ENCODE measurements around the gene KIAA1549. TPM values are rescaled to one million over a fixed set of nuclear protein-coding genes. Genes with fewer than 3 reads are reported as not detected.
"Not testable (repeated sequence)": the region's sequence is repeated elsewhere in the genome, so short reads cannot be mapped to it uniquely, and the experiment has no call there.

Gene KIAA1549
- total RNA-seq = 1 to 10 TPM in 2 of 4 donors, under 1 TPM in 2; 0.27 to 2.8 (median 0.78) TPM

DNA sequence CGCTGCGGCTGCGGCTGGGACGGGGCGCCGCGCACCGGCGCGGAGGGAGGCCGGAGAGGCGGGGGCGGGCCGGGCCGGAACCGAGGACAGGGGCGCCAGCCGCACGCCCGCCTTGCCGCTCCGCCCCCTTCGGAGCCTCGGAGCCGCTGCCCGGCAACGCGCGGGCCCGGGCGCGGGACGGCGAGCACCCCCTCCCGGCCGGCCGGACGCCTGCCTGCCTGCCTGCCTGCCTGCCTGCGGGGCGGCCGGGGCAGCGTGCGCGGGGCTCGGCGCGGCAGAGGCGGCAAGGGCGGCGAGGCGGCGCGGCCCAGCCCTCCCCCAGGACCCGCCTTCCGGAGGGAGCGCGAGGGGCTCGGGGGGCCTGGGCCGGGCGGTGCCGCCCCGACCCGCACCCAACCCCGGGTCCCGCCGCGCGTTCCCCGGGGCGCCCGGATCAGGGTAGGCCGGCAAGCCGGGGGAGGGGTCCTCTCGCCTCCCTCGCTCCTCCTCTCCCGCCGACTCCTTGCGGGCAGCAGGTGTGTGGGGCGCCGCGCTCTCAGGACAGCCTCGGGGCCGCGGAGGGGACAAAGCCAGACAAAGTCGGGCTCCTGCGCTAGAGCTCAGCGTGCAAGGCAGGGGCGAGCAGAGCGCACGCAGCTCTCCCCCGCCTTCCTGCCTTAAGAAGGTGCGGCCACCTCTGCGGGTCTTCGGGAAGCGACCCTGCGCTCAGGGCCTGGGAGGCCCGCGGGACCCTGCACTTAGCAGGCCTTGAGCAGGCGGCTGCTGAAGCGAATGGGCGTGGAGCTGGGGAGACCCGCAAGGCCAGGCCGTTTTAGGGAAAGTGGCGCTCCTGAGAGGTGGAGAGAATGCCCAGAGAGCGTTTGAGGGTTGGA is at the start of gene KIAA1549:
TSS of gene KIAA1549 (minus strand) at position 58 of the 872 bp plus-strand sequence. CDS start 120 bp downstream, outside the sequence.
- DNase-seq (ENCODE audit: low spot score in 2 of 2) = peak in 1 of 2 donors; percentile 86
- 2% methylated on average over 16 to 24 of the region's 105 CpGs for WGBS, 2 donors
- H3K4me3 ChIP-seq (ENCODE audit: low read depth, poor library complexity, severe bottlenecking) = peak within 1 kb of the TSS; percentile 58
- intact Hi-C loops (cut with DNase I; ENCODE audit: low total_unique reads) = loop anchor here (1.0 kb wide), 1 partner anchor 25 kb away; no protein-coding TSS in a partner anchor
- TF ChIP-seq, protein P1, sequence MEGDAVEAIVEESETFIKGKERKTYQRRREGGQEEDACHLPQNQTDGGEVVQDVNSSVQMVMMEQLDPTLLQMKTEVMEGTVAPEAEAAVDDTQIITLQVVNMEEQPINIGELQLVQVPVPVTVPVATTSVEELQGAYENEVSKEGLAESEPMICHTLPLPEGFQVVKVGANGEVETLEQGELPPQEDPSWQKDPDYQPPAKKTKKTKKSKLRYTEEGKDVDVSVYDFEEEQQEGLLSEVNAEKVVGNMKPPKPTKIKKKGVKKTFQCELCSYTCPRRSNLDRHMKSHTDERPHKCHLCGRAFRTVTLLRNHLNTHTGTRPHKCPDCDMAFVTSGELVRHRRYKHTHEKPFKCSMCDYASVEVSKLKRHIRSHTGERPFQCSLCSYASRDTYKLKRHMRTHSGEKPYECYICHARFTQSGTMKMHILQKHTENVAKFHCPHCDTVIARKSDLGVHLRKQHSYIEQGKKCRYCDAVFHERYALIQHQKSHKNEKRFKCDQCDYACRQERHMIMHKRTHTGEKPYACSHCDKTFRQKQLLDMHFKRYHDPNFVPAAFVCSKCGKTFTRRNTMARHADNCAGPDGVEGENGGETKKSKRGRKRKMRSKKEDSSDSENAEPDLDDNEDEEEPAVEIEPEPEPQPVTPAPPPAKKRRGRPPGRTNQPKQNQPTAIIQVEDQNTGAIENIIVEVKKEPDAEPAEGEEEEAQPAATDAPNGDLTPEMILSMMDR (IDR thresholded peaks at IDR 0.05) = no peak
- TF ChIP-seq POLR2A (IDR thresholded peaks at IDR 0.05) = no peak

DNA sequence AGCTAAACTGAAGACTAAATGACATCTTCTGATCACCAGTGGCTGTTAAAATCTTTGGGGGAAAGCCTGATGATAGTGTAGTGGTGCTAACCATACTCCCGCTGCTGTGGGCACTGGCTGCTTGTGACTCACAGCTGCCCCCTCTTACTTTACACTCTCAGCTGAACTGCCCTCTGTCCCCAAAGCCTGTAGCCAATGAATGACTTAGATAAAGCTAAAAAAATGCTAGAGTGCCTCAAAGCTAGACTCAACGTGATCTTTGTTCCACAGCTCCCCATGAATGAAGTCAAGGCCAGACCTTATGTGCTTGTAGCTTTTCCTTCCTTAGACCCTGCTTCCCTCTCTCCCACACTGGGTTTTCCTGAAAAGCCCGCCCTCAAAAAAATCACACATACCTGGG is 48.2 kb upstream of the KIAA1549 start:
- 92 to 95% methylated on average over 3 of the region's 3 CpGs for WGBS, 2 donors

DNA sequence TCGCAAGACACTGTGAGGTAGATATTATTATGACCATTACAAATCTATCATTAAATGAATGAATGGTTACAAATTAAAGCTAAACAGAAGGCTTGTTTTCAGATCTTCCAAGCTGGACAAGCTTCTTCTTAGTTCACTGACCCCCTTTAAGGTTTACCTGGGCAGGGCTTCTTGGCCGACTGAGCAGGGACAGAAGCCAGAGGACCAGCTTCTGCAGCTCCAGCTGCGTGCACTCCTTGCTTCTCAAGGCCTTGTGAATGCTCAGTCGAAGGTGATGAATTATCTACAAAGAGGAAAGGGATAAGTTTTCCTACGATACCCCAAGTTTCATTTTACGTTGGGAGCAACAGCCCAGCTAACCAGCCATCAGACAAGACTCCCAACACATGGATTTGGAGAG is 45.4 kb upstream of the KIAA1549 start:
- intact Hi-C loops (cut with DNase I; ENCODE audit: low total_unique reads) = no loop called here
- no peak overlapping the region for H3K4me3 ChIP-seq (ENCODE audit: low read depth, poor library complexity, severe bottlenecking)
- TF ChIP-seq, protein P1 (IDR thresholded peaks at IDR 0.05) = no peak
- no peak for TF ChIP-seq POLR2A (IDR thresholded peaks at IDR 0.05)
- WGBS, 2 donors = 90 to 93% methylated on average over 6 of the region's 6 CpGs
- no peak for DNase-seq (ENCODE audit: low spot score in 2 of 2)

More for the DNA sequence above, 48.2 kb upstream of the KIAA1549 start:
- DNase-seq (ENCODE audit: low spot score in 2 of 2) = no peak
- no peak for TF ChIP-seq POLR2A (IDR thresholded peaks at IDR 0.05)
- TF ChIP-seq, protein P1 (IDR thresholded peaks at IDR 0.05) = no peak
- H3K4me3 ChIP-seq (ENCODE audit: low read depth, poor library complexity, severe bottlenecking) = no peak overlapping the region
- intact Hi-C loops (cut with DNase I; ENCODE audit: low total_unique reads) = no loop called here

DNA sequence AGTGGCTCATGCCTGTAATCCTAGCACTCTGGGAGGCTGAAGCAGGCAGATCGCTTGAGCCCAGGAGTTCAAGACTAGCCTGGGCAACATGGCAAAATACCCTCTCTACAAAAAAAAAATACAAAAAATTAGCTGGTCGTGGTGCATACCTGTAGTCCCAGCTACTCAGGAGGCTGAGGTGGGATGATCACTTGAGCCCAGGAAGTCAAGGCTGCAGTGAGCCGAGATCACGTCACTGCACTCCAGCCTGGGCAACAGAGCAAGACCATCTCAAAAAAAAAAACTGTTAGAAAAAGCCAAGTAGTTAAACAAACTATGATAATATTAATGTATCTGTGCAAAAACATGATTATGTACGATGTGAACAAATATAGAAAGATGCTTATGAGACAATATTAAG is 44.7 kb upstream of the KIAA1549 start:
- intact Hi-C loops (cut with DNase I; ENCODE audit: low total_unique reads); DNase-seq (ENCODE audit: low spot score in 2 of 2); H3K4me3 ChIP-seq (ENCODE audit: low read depth, poor library complexity, severe bottlenecking): not testable (repeated sequence)
- 92% methylated on average over 5 of the region's 5 CpGs for WGBS, 2 donors

DNA sequence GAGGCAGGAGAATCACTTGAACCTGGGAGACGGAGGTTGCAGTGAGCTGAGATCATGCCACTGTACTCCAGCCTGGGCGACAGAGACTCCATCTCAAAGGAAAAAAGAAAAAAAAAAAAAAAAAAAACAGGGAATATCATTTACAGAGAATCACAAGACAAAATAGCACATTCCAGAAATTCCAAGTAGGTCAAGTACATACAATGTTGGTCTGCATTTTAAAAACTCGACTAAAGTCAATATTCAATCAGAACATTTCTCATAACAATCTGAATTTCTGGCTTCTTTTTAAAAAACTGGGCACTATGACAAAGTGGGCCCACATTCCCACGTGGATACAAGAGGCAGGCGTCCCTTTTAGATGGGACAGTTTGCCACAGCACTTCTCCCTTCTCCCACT is 41.9 kb upstream of the KIAA1549 start:
- no peak for DNase-seq (ENCODE audit: low spot score in 2 of 2)
- WGBS, 2 donors = 79 to 80% methylated on average over 5 of the region's 5 CpGs
- no peak overlapping the region for H3K4me3 ChIP-seq (ENCODE audit: low read depth, poor library complexity, severe bottlenecking)
- intact Hi-C loops (cut with DNase I; ENCODE audit: low total_unique reads) = no loop called here
- TF ChIP-seq POLR2A (IDR thresholded peaks at IDR 0.05) = no peak
- TF ChIP-seq, protein P1 (IDR thresholded peaks at IDR 0.05) = no peak

DNA sequence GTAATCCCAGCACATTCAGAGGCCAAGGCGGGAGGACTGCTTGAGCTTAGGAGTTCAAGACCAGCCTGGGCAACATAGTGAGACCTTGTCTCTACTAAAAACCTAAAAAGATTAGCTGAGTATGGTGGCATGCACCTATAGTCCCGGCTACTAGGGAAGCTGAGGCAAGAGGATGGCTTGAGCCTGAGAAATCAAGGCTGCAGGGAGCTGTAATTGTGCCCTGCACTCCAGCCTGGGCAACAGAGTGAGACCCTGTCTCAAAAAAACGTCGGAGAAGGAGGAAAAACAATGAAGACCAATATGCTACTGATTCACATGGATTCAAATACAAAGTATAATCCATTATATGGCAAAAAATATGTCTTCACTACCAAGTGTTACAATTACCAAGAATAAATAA is 41.1 kb upstream of the KIAA1549 start:
- H3K4me3 ChIP-seq (ENCODE audit: low read depth, poor library complexity, severe bottlenecking) = no peak overlapping the region
- no peak for TF ChIP-seq POLR2A (IDR thresholded peaks at IDR 0.05)
- TF ChIP-seq, protein P1 (IDR thresholded peaks at IDR 0.05) = no peak
- intact Hi-C loops (cut with DNase I; ENCODE audit: low total_unique reads) = no loop called here
- no peak for DNase-seq (ENCODE audit: low spot score in 2 of 2)
- 82 to 89% methylated on average over 4 of the region's 4 CpGs for WGBS, 2 donors

All from lower leg skin (tissue), 4 donors.